ENCODE data around the gene NADSYN1.
"Not testable (repeated sequence)": the region's sequence is repeated elsewhere in the genome, so short reads cannot be mapped to it uniquely, and the experiment has no call there.

The NADSYN1 gene

DNA sequence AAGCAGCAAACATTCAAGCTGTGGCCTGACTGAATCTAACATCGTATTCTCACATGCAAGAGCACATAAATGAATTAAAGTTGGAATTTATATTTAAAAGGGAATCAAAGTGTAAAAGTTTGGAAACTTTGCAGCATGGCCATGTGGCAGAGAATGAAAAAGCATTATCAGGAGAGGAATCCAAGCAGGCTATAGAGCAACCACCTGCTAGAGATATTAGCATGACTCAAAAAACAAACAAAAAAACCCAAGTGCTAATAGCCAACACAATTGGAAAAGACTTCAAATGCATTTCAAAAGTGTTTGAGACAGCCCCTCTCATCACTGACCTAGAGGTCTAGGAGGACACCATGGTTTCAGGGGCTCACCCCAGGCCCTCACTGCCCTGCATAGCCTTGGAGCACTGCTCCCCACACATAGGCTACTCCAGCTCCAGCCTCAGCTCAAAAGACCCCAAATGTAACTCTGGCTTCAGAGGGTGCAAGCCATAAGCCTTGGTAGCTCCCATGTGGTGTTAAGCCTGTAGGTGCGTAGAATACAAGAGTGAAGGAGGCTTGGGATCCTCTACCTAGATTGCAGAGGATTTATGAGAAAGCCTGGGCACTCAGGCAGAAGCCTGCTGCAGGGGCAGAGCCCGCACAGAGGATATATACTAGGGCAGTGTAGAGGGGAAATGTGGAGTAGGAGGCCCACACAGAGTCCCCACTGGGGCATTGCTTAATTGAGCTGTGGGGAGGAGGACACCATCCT is 72.4 kb downstream of the NADSYN1 start:
- DNase-seq (ENCODE audit: low read depth in 2 of 2, low spot score in 1 of 2) = no peak

- DNase-seq (ENCODE audit: low read depth in 2 of 2, low spot score in 1 of 2) = no peak
Measured at GRCh38 chr11:71525938-71526495, 73.0 kb downstream of the NADSYN1 start.

DNA sequence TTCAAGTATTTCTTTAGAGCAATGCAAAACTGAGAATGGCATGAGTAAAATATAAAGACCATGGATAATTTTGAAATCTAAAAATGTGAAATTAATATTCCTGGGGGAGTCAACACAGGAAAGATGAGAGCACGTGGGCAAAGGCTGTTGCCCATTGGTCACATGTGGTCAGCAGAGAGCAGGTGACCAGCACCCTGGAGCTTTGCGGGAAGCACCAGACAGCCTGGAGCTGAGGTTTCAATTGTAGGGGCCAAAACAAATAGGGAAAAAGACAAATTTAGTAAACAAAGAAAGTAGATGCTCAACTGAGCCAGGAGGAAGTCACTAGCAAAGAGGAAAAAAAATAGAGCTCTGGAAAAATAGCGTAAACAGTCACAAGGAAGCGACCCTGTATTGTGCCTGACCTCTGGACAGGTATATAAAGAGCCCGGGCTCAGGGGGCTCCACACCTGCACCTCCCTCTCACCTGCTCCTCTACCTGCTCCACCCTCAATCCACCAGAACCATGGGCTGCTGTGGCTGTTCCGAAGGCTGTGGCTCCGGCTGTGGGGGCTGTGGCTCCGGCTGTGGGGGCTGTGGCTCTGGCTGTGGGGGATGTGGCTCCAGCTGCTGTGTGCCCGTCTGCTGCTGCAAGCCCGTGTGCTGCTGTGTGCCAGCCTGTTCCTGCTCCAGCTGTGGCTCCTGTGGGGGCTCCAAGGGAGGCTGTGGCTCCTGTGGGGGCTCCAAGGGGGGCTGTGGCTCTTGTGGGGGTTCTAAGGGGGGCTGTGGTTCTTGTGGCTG is 74.0 kb downstream of the NADSYN1 start, which contains the start of gene KRTAP5-7:
TSS of gene KRTAP5-7 (plus strand) at position 472 of the 780 bp plus-strand sequence. CDS start at position 506, 34 bp downstream.
- not testable (repeated sequence) for DNase-seq (ENCODE audit: low read depth in 2 of 2, low spot score in 1 of 2)

DNA sequence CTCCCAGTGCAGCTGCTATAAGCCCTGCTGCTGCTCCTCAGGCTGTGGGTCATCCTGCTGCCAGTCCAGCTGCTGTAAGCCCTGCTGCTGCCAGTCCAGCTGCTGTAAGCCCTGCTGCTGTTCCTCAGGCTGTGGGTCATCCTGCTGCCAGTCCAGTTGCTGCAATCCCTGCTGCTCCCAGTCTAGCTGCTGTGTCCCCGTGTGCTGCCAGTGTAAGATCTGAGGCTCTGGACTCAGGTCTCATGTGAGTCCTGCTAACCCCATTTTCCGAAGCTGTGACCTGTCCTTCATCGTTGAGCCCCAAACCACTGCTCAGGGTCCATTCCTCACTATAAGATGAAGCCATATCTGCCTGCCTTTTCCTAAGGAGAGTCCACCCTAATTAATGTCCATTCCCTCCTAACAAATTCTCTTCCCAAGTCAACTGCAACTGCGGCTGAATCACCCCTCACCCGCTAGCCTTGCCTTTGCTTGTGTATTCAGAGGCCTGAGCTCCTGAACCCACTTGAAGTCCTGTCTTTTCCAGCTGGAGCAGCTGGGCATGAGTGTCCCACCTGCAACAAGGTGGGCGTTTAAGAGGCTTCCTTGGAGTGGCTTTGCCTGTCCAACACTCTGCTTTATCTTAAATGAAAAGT is 74.7 kb downstream of the NADSYN1 start:
- no peak for DNase-seq (ENCODE audit: low read depth in 2 of 2, low spot score in 1 of 2)

- no peak for DNase-seq (ENCODE audit: low read depth in 2 of 2, low spot score in 1 of 2)
Measured at GRCh38 chr11:71530602-71531001, 77.6 kb downstream of the NADSYN1 start.

DNA sequence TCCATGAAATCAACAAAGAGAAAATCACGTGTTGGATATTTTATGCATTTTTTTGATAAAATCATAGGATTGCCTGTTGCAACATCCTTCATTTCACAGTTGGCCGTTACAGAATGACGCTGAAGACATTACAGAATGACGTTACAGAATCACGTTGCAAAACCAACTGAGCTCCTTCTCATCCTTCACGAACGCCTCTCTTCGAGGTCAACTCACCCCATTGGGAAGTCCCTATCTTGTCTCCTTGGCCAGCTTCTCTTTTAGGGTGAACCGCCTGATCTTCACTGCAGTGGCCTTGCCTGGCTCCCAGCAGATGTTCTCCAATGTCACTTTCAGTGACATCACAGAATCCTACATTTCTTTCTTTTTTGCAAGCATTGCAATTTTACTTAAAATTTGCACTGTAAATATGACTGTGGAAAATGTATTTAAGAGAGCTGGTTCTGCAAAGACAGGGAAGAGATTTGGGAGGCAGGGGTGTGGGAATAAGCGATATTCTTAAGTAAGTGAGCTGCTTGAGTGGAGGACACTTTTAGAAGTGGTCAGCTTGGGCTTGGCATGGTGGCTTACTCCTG is 79.1 kb downstream of the NADSYN1 start:
- no peak for DNase-seq (ENCODE audit: low read depth in 2 of 2, low spot score in 1 of 2)

DNA sequence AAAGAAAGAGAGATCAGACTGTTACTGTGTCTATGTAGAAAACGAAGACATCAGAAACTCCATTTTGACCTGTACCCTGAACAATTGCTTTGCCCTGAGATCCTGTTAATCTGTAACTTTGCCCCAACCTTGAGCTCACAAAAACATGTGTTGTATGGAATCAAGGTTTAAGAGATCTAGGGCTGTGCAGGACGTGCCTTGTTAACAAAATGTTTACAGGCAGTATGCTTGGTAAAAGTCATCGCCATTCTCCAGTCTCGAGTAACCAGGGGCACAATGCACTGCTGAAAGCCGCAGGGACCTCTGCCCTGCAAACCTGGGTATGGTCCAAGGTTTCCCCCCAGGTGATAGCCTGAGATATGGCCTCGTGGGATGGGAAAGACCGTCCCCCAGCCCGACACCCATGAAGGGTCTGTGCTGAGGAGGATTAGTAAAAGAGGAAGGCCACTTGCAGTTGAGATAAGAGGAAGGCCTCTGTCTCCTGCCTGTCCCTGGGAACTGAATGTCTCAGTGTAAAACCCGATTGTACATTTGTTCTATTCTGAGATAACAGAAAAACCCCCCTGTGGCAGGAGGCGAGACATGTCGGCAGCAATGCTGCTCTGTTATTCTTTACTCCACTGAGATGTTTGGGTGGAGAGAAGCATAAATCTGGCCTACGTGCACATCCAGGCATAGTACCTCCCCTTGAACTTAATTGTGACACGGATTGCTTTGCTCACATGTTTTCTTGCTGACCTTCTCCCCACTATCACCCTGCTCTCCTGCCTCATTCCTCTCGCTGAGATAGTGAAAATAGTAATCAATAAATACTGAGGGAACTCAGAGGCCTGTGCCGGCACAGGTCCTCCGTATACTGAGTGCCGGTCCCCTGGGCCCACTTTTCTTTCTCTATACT is 82.0 kb downstream of the NADSYN1 start:
- not testable (repeated sequence) for DNase-seq (ENCODE audit: low read depth in 2 of 2, low spot score in 1 of 2)

GRCh38 chr11:71535825-71536224 is 82.8 kb downstream of the NADSYN1 start:
- no peak for DNase-seq (ENCODE audit: low read depth in 2 of 2, low spot score in 1 of 2)

DNA sequence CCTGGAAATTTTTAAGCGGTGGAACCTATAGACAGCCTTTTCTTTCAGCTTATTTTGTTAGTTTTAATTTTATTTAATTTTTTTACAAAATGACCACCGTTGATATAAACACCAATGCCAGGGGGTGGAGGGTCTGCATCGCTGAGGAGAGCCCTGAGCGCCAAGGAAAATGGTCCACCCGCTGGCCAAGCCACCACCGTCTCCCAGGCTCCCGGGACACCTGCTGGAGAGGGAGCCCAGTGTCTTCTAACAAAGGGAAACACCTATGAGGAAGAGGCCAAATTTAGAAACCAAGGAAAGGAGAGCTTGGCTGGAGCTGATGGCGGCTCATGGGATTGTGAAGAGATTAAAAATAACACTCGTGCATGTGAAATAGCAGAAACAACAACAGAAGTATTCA is 84.5 kb downstream of the NADSYN1 start:
- DNase-seq (ENCODE audit: low read depth in 2 of 2, low spot score in 1 of 2) = no peak

- DNase-seq (ENCODE audit: low read depth in 2 of 2, low spot score in 1 of 2) = not testable (repeated sequence)
Measured at GRCh38 chr11:71537977-71538665, 85.1 kb downstream of the NADSYN1 start, which contains the start of gene KRTAP5-8. Gene KRTAP5-8, plus strand, starts transcription at chr11:71538025. Its CDS starts 31 bp downstream, at chr11:71538056.

DNA sequence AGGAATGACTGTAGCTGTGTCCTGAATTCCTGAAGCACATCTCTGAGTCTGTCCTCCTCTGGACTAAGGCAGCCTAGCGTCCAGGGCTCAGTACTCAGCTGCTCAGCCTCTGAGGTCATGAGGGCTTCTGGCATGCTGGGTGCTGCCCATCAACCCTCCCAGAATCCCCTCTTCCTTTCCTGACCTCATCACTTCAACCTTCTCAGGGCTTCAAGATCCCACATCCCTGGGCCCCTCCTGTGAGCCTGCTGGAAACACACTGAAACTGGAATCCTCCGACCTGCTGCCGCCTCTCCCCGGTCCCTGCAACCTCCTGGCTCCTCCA is 85.6 kb downstream of the NADSYN1 start:
- no peak for DNase-seq (ENCODE audit: low read depth in 2 of 2, low spot score in 1 of 2)

DNA sequence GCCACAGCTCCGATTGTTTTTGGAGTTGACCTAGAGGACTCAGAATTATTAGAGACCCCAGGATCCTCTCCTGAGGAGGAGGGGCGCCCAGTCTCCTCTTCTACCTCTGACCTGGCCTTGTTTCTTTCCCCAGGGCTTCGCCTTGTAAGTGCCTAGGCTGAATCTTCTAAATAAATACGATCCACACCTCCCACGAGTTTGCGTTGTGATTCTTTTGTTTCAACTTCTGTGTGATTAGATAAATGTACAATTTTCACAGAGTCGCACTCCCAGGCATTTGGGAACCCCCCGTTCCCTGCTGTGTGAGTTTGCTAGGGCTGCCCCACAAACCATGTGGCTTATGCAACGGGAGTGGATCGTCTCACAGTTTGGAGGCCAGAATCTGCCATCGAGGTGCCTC is 86.0 kb downstream of the NADSYN1 start:
- DNase-seq (ENCODE audit: low read depth in 2 of 2, low spot score in 1 of 2) = no peak

GRCh38 chr11:71539971-71540370 is 87.0 kb downstream of the NADSYN1 start:
- not testable (repeated sequence) for DNase-seq (ENCODE audit: low read depth in 2 of 2, low spot score in 1 of 2)

- DNase-seq (ENCODE audit: low read depth in 2 of 2, low spot score in 1 of 2) = not testable (repeated sequence)
Measured at GRCh38 chr11:71540521-71541304, 87.7 kb downstream of the NADSYN1 start.

DNA sequence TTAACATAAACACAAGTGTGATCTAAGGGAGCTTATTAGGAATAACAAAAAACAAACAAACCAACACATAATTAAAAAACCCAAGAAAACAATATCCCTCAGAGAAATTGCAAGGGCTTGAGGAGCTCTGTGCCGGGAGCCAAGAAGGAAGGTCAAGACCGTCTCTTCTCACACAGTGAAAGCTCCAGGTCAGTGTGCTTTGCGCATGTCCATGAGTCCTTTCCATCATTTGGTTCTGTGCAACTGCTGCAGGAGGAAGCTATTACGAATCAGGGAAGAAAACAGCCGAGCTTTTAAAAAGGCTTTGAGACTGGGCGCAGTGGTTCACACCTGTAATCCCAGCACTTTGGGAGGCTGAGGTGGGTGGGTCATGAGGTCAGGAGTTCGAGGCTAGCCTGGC is 89.4 kb downstream of the NADSYN1 start:
- DNase-seq (ENCODE audit: low read depth in 2 of 2, low spot score in 1 of 2) = no peak

DNA sequence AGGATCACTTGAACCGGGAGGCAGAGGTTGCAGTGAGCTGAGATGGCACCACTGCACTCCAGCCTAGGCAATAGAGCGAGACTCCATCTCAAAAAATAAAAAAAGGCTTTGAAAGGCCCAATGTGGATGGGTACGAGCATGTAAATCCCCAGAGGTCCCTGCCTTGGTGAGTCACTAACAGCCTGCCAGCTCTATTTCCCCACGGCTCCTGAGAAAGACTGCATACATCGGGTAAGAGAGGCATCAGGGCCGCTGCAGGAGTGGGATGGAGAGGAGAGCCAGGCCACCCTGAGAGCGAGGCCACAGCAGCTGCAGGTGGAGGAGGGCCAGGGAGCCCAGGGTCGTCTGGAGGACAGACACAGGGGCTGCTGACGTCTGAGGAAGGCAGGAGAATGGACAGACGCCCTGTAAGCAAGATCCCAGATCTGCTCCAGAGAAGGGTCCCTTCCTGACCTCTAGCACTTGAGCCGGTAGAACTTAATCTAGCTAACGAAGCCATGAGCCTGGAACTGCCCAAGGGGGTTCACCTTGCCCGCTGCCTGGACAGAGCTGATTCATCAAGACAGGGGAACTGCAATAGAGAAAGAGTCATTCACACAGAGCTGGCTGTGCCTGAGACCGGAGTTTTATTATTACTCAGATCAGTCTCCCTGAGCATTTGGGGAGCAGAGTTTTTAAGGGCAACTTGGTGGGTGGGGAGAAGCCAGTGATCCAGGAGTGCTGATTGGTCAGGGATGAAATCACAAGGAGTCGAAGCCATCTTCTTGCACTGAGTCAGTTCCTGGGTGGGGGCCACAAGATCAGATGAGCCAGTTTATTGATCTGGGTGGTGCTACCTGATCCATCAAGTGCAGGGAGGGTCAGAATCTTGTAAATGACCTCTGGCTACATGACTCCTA is 90.1 kb downstream of the NADSYN1 start:
- no peak for DNase-seq (ENCODE audit: low read depth in 2 of 2, low spot score in 1 of 2)

DNA sequence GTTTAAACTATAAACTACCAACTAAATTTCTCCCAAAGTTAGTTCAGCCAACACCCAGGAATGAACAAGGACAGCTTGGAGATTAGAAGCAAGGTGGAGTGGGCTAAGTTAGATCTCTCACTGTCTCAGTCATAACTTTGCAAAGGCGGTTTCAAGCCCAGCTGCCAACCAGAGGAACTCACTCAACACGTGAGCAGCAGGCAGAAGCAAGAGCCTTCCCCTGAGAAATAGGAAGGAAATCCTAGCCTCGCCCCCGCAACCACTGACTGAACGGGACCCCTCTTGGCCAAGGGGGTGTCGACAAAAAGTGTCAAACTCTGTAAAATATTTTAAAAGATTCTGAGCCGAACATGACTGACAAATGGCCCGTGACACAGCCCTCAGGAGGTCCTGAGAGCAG is 90.9 kb downstream of the NADSYN1 start:
- DNase-seq (ENCODE audit: low read depth in 2 of 2, low spot score in 1 of 2) = no peak
